Measurements from ENCODE around the gene TRIM23. TPM values are rescaled to one million over a fixed set of nuclear protein-coding genes. Genes with fewer than 3 reads are reported as not detected.

TRIM23 gene
- total RNA-seq, 4 donors from 2014 or later: 8.2 to 56.5 (median 14.8) TPM

- no peaks in the 10 kb centered on the region for H3K36me3 ChIP-seq
- intact Hi-C loops (cut with DNase I; ENCODE audit: low total_unique reads): no loop called here
Measured at GRCh38 chr5:65563777-65564176, 60.4 kb downstream of the TRIM23 start.

GRCh38 chr5:65562731-65563701 lies 61.1 kb downstream of the TRIM23 start, which contains the start of the genes CENPK and PPWD1:
Gene CENPK (minus strand): TSS chr5:65563168. CDS start chr5:65554907, 8,261 bp downstream.
Gene PPWD1 (plus strand): TSS chr5:65563296. CDS start chr5:65563311, 15 bp downstream.
- Histone ChIP-seq H3K36me3 (no peaks in the 10 kb centered on the region), H3K27me3 (no peaks in the 10 kb centered on the region), H3K9me3 (no peaks in the 10 kb centered on the region), H3K4me1 (peaks cover 0 to 9% of the 10 kb centered on the region in 2 donors), H3K27ac (peak within 1 kb of the TSS; percentile 84 to 90), H3K4me3 (peak within 1 kb of the TSS; percentile 82 to 88)
- peak; percentile 90 to 91 for DNase-seq
- intact Hi-C loops (cut with DNase I; ENCODE audit: low total_unique reads): no loop called here
- TF ChIP-seq CTCF (IDR thresholded peaks at IDR 0.05) (peak in 1 of 4 experiments; percentile 25), POLR2A (IDR thresholded peaks at IDR 0.05) (peak; percentile 36 to 44)

More at GRCh38 chr5:65563777-65564176, 60.4 kb downstream of the TRIM23 start:
- Histone ChIP-seq H3K4me3 (peak overlapping the region; percentile 82 to 88), H3K27ac (peak overlapping the region; percentile 84 to 90), H3K27me3 (no peaks in the 10 kb centered on the region), H3K9me3 (no peaks in the 10 kb centered on the region), H3K4me1 (peaks cover 0 to 9% of the 10 kb centered on the region in 2 donors)
- DNase-seq: no peak
- TF ChIP-seq POLR2A (IDR thresholded peaks at IDR 0.05) (no peak), CTCF (IDR thresholded peaks at IDR 0.05) (no peak)

- TF ChIP-seq CTCF (IDR thresholded peaks at IDR 0.05): no peak
- no peak for TF ChIP-seq POLR2A (IDR thresholded peaks at IDR 0.05)
- intact Hi-C loops (cut with DNase I; ENCODE audit: low total_unique reads): no loop called here
Measured at GRCh38 chr5:65556718-65557117, 67.4 kb downstream of the TRIM23 start.

GRCh38 chr5:65556181-65556580 lies 68.0 kb downstream of the TRIM23 start:
- Histone ChIP-seq H3K27ac (no peak overlapping the region), H3K27me3 (no peaks in the 10 kb centered on the region), H3K4me1 (no peaks in the 10 kb centered on the region), H3K36me3 (no peaks in the 10 kb centered on the region), H3K9me3 (no peaks in the 10 kb centered on the region), H3K4me3 (no peak overlapping the region)
- intact Hi-C loops (cut with DNase I; ENCODE audit: low total_unique reads): no loop called here
- DNase-seq: no peak
- TF ChIP-seq POLR2A (IDR thresholded peaks at IDR 0.05) (no peak), CTCF (IDR thresholded peaks at IDR 0.05) (no peak)

More at GRCh38 chr5:65556718-65557117, 67.4 kb downstream of the TRIM23 start:
- DNase-seq: no peak
- Histone ChIP-seq H3K9me3 (no peaks in the 10 kb centered on the region), H3K4me3 (no peak overlapping the region), H3K36me3 (no peaks in the 10 kb centered on the region), H3K27ac (no peak overlapping the region), H3K4me1 (no peaks in the 10 kb centered on the region), H3K27me3 (no peaks in the 10 kb centered on the region)

GRCh38 chr5:65555287-65555686 lies 68.8 kb downstream of the TRIM23 start:
- intact Hi-C loops (cut with DNase I; ENCODE audit: low total_unique reads): no loop called here
- H3K4me1 ChIP-seq: no peaks in the 10 kb centered on the region
- H3K4me3 ChIP-seq: no peak overlapping the region
- H3K36me3 ChIP-seq: no peaks in the 10 kb centered on the region
- TF ChIP-seq CTCF (IDR thresholded peaks at IDR 0.05): no peak
- no peak for TF ChIP-seq POLR2A (IDR thresholded peaks at IDR 0.05)
- H3K9me3 ChIP-seq: no peaks in the 10 kb centered on the region
- H3K27me3 ChIP-seq: no peaks in the 10 kb centered on the region
- H3K27ac ChIP-seq: no peak overlapping the region
- no peak for DNase-seq
